GM21423 (cell line): ENCODE measurements around the gene GAS6.
"Not testable (repeated sequence)": the region's sequence is repeated elsewhere in the genome, so short reads cannot be mapped to it uniquely, and the experiment has no call there.

ENCODE experiments used
- ATAC-seq: cut with Tn5 transposase; IDR thresholded peaks from one replicate; pipeline ENCODE4 v1.9.1; 2021; ENCODE audit warnings: mild to moderate bottlenecking, moderate library complexity; ENCODE audit not compliant: unreplicated experiment

The GAS6 gene

GRCh38 chr13:113810640-113811039 is 53.2 kb downstream of the GAS6 start:
- no peak for ATAC-seq

GRCh38 chr13:113809934-113810333 is 53.9 kb downstream of the GAS6 start:
- ATAC-seq: no peak

GRCh38 chr13:113808058-113808834 is 55.6 kb downstream of the GAS6 start:
- no peak for ATAC-seq

- no peak for ATAC-seq
Measured at GRCh38 chr13:113806526-113806925, 57.4 kb downstream of the GAS6 start.

- ATAC-seq: no peak
Measured at GRCh38 chr13:113806104-113806471, 57.8 kb downstream of the GAS6 start.

GRCh38 chr13:113805431-113806103 is 58.3 kb downstream of the GAS6 start:
- no peak for ATAC-seq

GRCh38 chr13:113804703-113805430 is 59.0 kb downstream of the GAS6 start:
- no peak for ATAC-seq

- ATAC-seq: no peak
Measured at GRCh38 chr13:113804017-113804702, 59.7 kb downstream of the GAS6 start.

GRCh38 chr13:113803409-113804016 is 60.4 kb downstream of the GAS6 start:
- ATAC-seq: no peak

GRCh38 chr13:113802761-113803160 is 61.1 kb downstream of the GAS6 start:
- no peak for ATAC-seq

- ATAC-seq: no peak
Measured at GRCh38 chr13:113802090-113802531, 61.8 kb downstream of the GAS6 start.

- ATAC-seq: no peak
Measured at GRCh38 chr13:113801289-113801961, 62.5 kb downstream of the GAS6 start.

- ATAC-seq: no peak
Measured at GRCh38 chr13:113800576-113800926, 63.3 kb downstream of the GAS6 start.

GRCh38 chr13:113798200-113798811 is 65.6 kb downstream of the GAS6 start:
- ATAC-seq: no peak

GRCh38 chr13:113796964-113797676 is 66.8 kb downstream of the GAS6 start:
- no peak for ATAC-seq

- no peak for ATAC-seq
Measured at GRCh38 chr13:113796211-113796963, 67.5 kb downstream of the GAS6 start.

GRCh38 chr13:113795362-113795761 is 68.5 kb downstream of the GAS6 start:
- not testable (repeated sequence) for ATAC-seq

- ATAC-seq: no peak
Measured at GRCh38 chr13:113794764-113795173, 69.1 kb downstream of the GAS6 start.
